Endothelial cell of umbilical vein (primary cell): ENCODE data around the gene SPCS1. TPM values are rescaled to one million over a fixed set of nuclear protein-coding genes. Genes with fewer than 3 reads are reported as not detected.

Experiments used
- BruUV-seq: library from RNA; stranded (reverse); fragments of 400-500 nt; replicated peaks from 2 replicates; lab custom pipeline; 2021; lab: Mats Ljungman, UMichigan
- CTCF ChIA-PET: fragments of 300-600, 350-600 bp; sonication (Branson Sonifier 250); formaldehyde crosslinking; loops from one replicate; lab custom pipeline; 2021; ENCODE audit warnings: antibody characterized with exemption, inconsistent platforms; lab: Charles Lee
- POLR2A ChIA-PET: fragments of 300-600, 350-600 bp; sonication (Branson Sonifier 250); formaldehyde crosslinking; loops from one replicate; lab custom pipeline; 2021; ENCODE audit warnings: antibody characterized with exemption, inconsistent platforms; lab: Charles Lee
- DNase-seq: peaks from one replicate; pipeline ENCODE4 v3.0.0-alpha.2; 2011; ENCODE audit warnings: low read depth, low spot score
- FAIRE-seq: peaks from 2 replicates; lab custom pipeline; 2011; peaks lifted over from hg19 to GRCh38; lab: Jason Lieb, UNC
- H2AFZ ChIP-seq: 2 replicates; pipeline ENCODE4 v1.6.0; 2012; ENCODE audit warnings: low read depth, low read length, control low read depth, inconsistent platforms
- H3K27ac ChIP-seq: 2 replicates; pipeline ENCODE4 v1.5.1; 2011; ENCODE audit warnings: low read depth, mild to moderate bottlenecking, control low read depth, low read length, moderate library complexity; ENCODE audit not compliant: insufficient read depth
- H3K27me3 ChIP-seq, 2 experiments: 2 replicates each; pipeline versions ENCODE4 v1.6.0 to v1.6.1; 2011; ENCODE audit warnings: low read length in 2 of 2, mixed read lengths in 1 of 2; ENCODE audit not compliant: control insufficient read depth in 2 of 2, insufficient read depth in 2 of 2
- H3K36me3 ChIP-seq, 2 experiments: 2 replicates in 1 of 2; 3 replicates in 1 of 2; pipeline ENCODE4 v1.5.1; 2011; ENCODE audit warnings: low read length in 2 of 2, mild to moderate bottlenecking in 1 of 2, moderate library complexity in 1 of 2; ENCODE audit not compliant: control insufficient read depth in 2 of 2, insufficient read depth in 2 of 2; ENCODE audit errors: extremely low read depth in 1 of 2
- H3K4me1 ChIP-seq: 3 replicates; pipeline ENCODE4 v1.5.1; 2011; ENCODE audit warnings: mild to moderate bottlenecking, low read length; ENCODE audit not compliant: control insufficient read depth, insufficient read depth; ENCODE audit errors: extremely low read depth
- H3K4me2 ChIP-seq: 2 replicates; pipeline ENCODE4 v1.6.1; 2011; ENCODE audit warnings: low read length, control low read depth, mixed read lengths; ENCODE audit not compliant: insufficient read depth
- H3K4me3 ChIP-seq, 3 experiments: fragments of 200-600 bp in 1 of 3; sonication (generic), shearing (Covaris generic) in 1 of 3; replicated peaks in 1 of 3; 2 replicates each; pipeline ENCODE4 v1.5.1; 2011 to 2016; ENCODE audit warnings: control low read depth in 3 of 3, low read length in 3 of 3, mild to moderate bottlenecking in 2 of 3, inconsistent platforms in 1 of 3, low read depth in 1 of 3, moderate library complexity in 1 of 3; ENCODE audit not compliant: insufficient read depth in 1 of 3
- H3K79me2 ChIP-seq: 2 replicates; pipeline ENCODE4 v1.6.0; 2012; ENCODE audit warnings: low read length, inconsistent platforms; ENCODE audit not compliant: control insufficient read depth, insufficient read depth
- H3K9ac ChIP-seq: replicated peaks from 2 replicates; pipeline ENCODE3; 2011; ENCODE audit warnings: low read length, control low read depth; ENCODE audit not compliant: insufficient read depth; ENCODE audit errors: extremely low read depth
- H3K9me1 ChIP-seq: replicated peaks from 3 replicates; pipeline ENCODE4 v1.6.0; 2011; ENCODE audit warnings: mild to moderate bottlenecking, low read length; ENCODE audit not compliant: control insufficient read depth, insufficient read depth; ENCODE audit errors: extremely low read depth
- H3K9me3 ChIP-seq: replicated peaks from 2 replicates; pipeline ENCODE4 v1.5.1; 2012; ENCODE audit warnings: low read length, inconsistent platforms; ENCODE audit not compliant: control insufficient read depth, insufficient read depth
- H4K20me1 ChIP-seq: replicated peaks from 2 replicates; pipeline ENCODE3; 2011; ENCODE audit warnings: mild to moderate bottlenecking, low read length; ENCODE audit not compliant: control insufficient read depth, insufficient read depth; ENCODE audit errors: extremely low read depth
- CTCF ChIP-seq, 2 donors: IDR thresholded peaks; 1 replicate in 1 of 2; 2 replicates in 1 of 2; pipeline ENCODE4 v1.5.1; 2011; ENCODE audit warnings: low read length in 2 of 2, mild to moderate bottlenecking in 2 of 2, moderate library complexity in 2 of 2, control low read depth in 1 of 2, inconsistent platforms in 1 of 2, low read depth in 1 of 2; ENCODE audit not compliant: insufficient read depth in 1 of 2; ENCODE audit errors: extremely low read depth in 1 of 2
- EZH2 ChIP-seq: IDR thresholded peaks from 2 replicates; pipeline ENCODE4 v1.6.1; 2012; ENCODE audit warnings: borderline replicate concordance, low read depth, mild to moderate bottlenecking, moderate library complexity, low read length, inconsistent platforms; ENCODE audit not compliant: severe bottlenecking
- FOS ChIP-seq: IDR thresholded peaks from 2 replicates; pipeline ENCODE4 v1.6.1; 2011; ENCODE audit warnings: mild to moderate bottlenecking, low read length, moderate library complexity, borderline replicate concordance; ENCODE audit not compliant: insufficient read depth
- GATA2 ChIP-seq: IDR thresholded peaks from 2 replicates; pipeline ENCODE4 v1.7.0; 2011; ENCODE audit warnings: low read depth, mild to moderate bottlenecking, moderate library complexity, mixed read lengths, low read length; ENCODE audit not compliant: insufficient read length, insufficient read depth
- JUN ChIP-seq: IDR thresholded peaks from 2 replicates; pipeline ENCODE4 v1.6.1; 2011; ENCODE audit warnings: borderline replicate concordance, low read depth; ENCODE audit not compliant: insufficient read length, insufficient read depth
- MAX ChIP-seq: IDR thresholded peaks from 2 replicates; pipeline ENCODE4 v1.6.1; 2011; ENCODE audit not compliant: insufficient read depth, insufficient read length
- MYC ChIP-seq: IDR thresholded peaks from one replicate; pipeline ENCODE4 v1.6.1; 2011; ENCODE audit warnings: mild to moderate bottlenecking, low read depth, low read length
- POLR2A ChIP-seq: IDR thresholded peaks from 2 replicates; pipeline ENCODE4 v1.6.1; 2012; ENCODE audit warnings: low read depth, mild to moderate bottlenecking, control low read depth, low read length
- POLR2AphosphoS5 ChIP-seq: IDR thresholded peaks from 2 replicates; pipeline ENCODE4 v1.6.1; 2012; ENCODE audit warnings: low read depth, mild to moderate bottlenecking, control low read depth, low read length, moderate library complexity; ENCODE audit not compliant: insufficient read depth
- dilution Hi-C: fragments of 300-500 bp; cut with MboI; formaldehyde crosslinking; loops from one replicate; pipeline ENCODE4 v1.15.0; 2019; ENCODE audit warnings: low sequenced_read_pairs; ENCODE audit not compliant: extremely low pct_ligation_motif_present
- intact Hi-C: fragments of 100-400 bp; cut with micrococcal nuclease; formaldehyde crosslinking; loops from one replicate; pipeline ENCODE4 v1.10.0; 2022
- polyA plus RNA-seq, 4 experiments: library from polyadenylated mRNA; depleted of rRNA in 3 of 4; stranded (reverse) in 3 of 4; unstranded in 1 of 4; fragments of >200 nt; gene quantifications; 2 replicates each; pipeline versions ENCODE4 v1.2.1 to v1.2.3, GENCODE V29; 2011 to 2012; ENCODE audit warnings: missing spikeins in 1 of 4
- total RNA-seq: library from RNA; stranded (reverse); gene quantifications from 2 replicates; pipeline ENCODE4 v1.2.3, GENCODE V29; 2021

The SPCS1 gene
- total and polyA plus RNA-seq, 2 donors (not counting 3 experiments of a cell fraction or from before 2014, with no cell fraction given): 100 to 240 TPM

- intact Hi-C loops (no loop called here), dilution Hi-C loops (no loop called here)
- H3K27ac ChIP-seq: no peak overlapping the region
- no peak overlapping the region for H3K9ac ChIP-seq
- ChIA-PET CTCF (no interaction called here), POLR2A (no interaction called here)
- peaks cover 16% of the 10 kb centered on the region for H3K79me2 ChIP-seq
- H3K9me3 ChIP-seq: no peaks in the 10 kb centered on the region
- no peak for DNase-seq
- H3K4me1 ChIP-seq: no peaks in the 10 kb centered on the region
- no peaks in the 10 kb centered on the region for H3K27me3 ChIP-seq
- H4K20me1 ChIP-seq: no peaks in the 10 kb centered on the region
- H3K4me3 ChIP-seq: no peak overlapping the region
- H3K4me2 ChIP-seq: no peak overlapping the region
- BruUV-seq: no TSS peak
- no peaks in the 10 kb centered on the region for H3K9me1 ChIP-seq
- no peak for FAIRE-seq
- H2AFZ ChIP-seq: no peak overlapping the region
- TF ChIP-seq MAX (no peak), JUN (no peak), GATA2 (no peak), MYC (no peak), POLR2A (no peak), EZH2 (no peak), CTCF (IDR thresholded peaks at IDR 0.05; ENCODE audit: extremely low read depth in 1 of 2, insufficient read depth in 1 of 2, low read depth in 1 of 2, low read length in 2 of 2) (no peak), FOS (no peak), POLR2AphosphoS5 (no peak)
- H3K36me3 ChIP-seq: peaks cover 30 to 43% of the 10 kb centered on the region in 2 experiments
Measured at GRCh38 chr3:52696830-52697631, 8.9 kb upstream of the SPCS1 start.
